GM12865 (cell line): Measurements from ENCODE around the gene TTC9B.

Source experiments
- DNase-seq: peaks from one replicate; pipeline ENCODE4 v3.0.0; 2010; ENCODE audit warnings: low read depth
- H3K4me3 ChIP-seq: 2 replicates; pipeline ENCODE4 v1.5.1; 2011; ENCODE audit warnings: mild to moderate bottlenecking, low read depth, low read length, control low read depth
- TF ChIP-seq, protein P1 (sequence below): IDR thresholded peaks from 2 replicates; pipeline ENCODE4 v1.5.1; 2011; ENCODE audit warnings: low read length, control low read depth, low read depth, inconsistent platforms; ENCODE audit not compliant: insufficient read depth; ENCODE audit errors: missing control alignments

TTC9B gene

DNA sequence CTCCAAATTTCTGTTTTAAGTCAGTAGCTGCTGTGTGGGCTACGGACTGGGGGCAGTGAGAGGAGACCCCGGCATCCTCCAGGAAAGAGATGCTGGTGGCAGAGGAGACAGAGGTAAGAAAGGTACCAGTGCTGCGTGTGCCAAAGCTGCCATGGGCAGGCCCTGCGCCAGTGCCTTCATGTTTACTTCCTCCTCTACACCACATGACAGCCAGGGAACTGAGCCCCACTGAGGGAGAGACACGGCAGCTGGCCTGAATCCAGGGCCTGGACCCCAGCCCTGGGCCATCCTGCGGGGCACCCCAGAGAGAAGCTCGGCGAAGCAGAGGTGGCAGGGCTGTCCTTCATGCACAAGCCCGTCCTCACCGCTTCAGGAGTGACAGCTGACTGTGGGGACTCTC lies 31.0 kb upstream of the TTC9B start:
- no peak for DNase-seq
- TF ChIP-seq, protein P1, sequence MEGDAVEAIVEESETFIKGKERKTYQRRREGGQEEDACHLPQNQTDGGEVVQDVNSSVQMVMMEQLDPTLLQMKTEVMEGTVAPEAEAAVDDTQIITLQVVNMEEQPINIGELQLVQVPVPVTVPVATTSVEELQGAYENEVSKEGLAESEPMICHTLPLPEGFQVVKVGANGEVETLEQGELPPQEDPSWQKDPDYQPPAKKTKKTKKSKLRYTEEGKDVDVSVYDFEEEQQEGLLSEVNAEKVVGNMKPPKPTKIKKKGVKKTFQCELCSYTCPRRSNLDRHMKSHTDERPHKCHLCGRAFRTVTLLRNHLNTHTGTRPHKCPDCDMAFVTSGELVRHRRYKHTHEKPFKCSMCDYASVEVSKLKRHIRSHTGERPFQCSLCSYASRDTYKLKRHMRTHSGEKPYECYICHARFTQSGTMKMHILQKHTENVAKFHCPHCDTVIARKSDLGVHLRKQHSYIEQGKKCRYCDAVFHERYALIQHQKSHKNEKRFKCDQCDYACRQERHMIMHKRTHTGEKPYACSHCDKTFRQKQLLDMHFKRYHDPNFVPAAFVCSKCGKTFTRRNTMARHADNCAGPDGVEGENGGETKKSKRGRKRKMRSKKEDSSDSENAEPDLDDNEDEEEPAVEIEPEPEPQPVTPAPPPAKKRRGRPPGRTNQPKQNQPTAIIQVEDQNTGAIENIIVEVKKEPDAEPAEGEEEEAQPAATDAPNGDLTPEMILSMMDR, result no peak
- H3K4me3 ChIP-seq, result no peak overlapping the region

DNA sequence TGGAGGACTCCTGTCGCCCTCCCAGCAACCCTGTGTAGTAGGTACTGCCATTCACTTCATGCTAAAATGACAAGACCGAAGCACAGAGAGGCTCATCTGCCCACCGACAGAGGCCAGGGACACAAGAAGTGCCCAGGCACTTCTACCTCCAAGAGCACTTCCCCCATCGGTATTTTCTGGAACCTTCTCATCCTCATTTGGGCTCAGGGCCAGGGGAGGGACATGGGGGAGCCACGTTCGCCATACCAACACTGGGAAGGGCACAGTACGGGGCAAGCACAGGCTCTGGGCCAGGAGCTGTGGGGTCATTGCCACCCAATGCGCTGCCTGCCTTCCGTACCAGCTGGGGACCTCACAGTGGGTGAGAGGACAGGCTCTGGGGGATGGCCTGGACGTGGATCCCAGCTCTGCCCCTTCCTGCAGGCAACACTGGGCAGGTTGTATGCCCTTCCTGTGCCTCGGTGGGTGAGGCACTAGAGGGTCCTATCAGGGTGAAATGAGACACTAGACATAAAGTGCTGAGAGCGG lies 29.6 kb upstream of the TTC9B start:
- TF ChIP-seq, protein P1, result no peak
- DNase-seq, result no peak
- no peak overlapping the region for H3K4me3 ChIP-seq

DNA sequence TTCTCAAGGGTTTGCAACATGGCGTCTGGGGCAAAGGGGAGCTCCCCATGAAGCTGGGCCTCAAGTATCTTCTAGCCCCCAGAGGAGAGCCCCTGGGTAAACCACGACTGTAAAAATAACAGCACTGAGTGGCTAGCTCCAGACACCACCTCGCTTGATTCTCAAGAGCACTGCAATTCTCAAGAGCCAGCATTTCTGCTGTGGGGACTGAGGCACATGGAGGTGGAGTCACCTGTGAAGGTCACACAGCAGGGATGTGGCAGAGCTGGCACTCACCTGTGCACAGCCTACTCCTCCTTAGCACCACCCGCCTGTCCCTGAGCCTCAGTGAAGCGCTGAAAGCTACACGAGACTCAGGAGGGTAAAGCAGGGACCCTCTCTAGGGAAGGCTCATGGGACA lies 29.0 kb upstream of the TTC9B start:
- DNase-seq, result no peak
- TF ChIP-seq, protein P1, result no peak
- no peak overlapping the region for H3K4me3 ChIP-seq

DNA sequence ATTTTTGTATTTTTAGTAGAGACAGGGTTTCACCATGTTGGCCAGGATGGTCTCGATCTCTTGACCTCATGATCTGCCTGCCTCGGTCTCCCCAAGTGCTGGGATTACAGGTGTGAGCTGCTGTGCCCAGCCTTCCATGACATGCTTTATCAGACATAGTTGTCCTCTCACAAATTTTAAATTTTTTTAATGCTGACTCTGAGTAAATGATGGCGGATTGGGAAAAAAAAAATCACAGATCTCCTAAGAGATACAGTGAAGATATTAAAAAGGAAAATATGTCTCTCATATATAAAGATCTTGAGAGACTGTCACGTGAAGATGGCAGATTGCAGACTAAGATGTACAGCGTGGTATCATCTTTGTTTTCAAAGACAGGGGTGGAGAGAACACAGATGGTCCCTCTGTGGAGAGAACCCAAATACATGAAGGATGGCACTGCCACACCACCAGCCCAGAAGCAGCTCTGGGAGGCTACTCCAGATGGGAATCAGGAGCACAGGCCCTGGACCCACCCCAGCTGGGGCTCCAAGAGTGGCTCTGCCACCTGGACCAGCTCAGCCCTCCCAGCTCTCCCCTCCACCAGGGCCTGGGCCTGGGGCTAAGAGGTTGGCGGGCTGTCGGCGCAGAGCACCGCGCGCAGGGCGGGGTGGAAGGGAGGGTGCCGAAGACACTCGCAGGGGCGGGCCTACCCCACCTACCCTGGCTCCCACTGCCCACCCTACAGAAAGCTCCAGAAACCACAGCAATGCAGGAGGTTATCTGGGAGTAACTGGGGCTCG lies 28.3 kb upstream of the TTC9B start:
- TF ChIP-seq, protein P1, result no peak
- no peak for DNase-seq
- no peak overlapping the region for H3K4me3 ChIP-seq

GRCh38 chr19:40245506-40246128 lies 27.4 kb upstream of the TTC9B start:
- TF ChIP-seq, protein P1, result no peak
- no peak for DNase-seq
- H3K4me3 ChIP-seq, result no peak overlapping the region

DNA sequence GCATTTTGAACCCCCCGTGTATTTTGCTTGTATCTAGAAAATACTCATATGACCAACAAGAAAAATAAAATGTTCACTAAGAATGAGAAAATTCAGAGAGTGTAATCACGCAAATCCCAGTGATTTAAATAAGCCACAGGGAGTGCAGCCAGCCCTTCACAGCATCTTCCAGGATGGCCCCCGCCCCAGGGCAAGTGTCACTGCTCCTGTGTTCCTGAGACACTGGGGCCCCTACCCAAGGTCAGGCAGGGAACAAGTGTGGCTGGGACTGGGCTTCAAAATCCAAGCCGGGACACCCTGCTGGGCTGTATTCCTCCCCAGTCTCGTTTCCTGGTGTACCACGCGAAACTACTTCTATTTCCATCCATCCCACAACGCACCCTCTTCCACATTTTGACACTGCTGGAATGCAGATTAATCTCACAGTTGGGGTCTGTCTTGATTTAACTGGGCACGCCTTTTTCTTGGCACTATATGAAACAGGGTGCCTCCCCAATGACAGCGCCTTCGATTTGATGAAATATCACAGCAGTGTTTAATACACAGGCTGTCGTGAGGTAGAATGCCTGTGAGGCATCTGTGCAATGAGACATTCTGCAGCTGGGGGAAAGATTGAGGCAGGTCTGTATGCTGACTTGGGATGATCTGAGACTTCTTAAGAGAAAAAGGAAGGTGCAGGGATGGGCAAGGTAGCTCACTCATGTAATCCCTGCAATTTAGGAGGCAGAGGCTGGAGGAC lies 26.6 kb upstream of the TTC9B start:
- TF ChIP-seq, protein P1, result no peak
- no peak overlapping the region for H3K4me3 ChIP-seq
- DNase-seq, result no peak
